GM12878 (cell line): ENCODE results near the gene LCLAT1. TPM values are rescaled to one million over a fixed set of nuclear protein-coding genes. Genes with fewer than 3 reads are reported as not detected.

Experiments used
- ATF2 ChIP-seq: IDR thresholded peaks from 2 replicates; pipeline ENCODE4 v1.6.1; 2012; ENCODE audit warnings: low read length, inconsistent platforms
- BACH1 ChIP-seq: fragments of 450-650 bp; IDR thresholded peaks from 2 replicates; pipeline ENCODE4 v1.6.1; 2017; ENCODE audit warnings: mild to moderate bottlenecking, borderline replicate concordance
- DPF2 ChIP-seq: fragments of 450-650 bp; IDR thresholded peaks from 2 replicates; pipeline ENCODE4 v1.6.1; 2017; ENCODE audit warnings: mild to moderate bottlenecking
- ETV6 ChIP-seq, 2 experiments: fragments of 450-650 bp in 1 of 2; IDR thresholded peaks in 1 of 2; conservative IDR thresholded peaks in 1 of 2; 2 replicates each; pipeline ENCODE4 v1.6.1; 2014; ENCODE audit warnings: antibody characterized with exemption in 1 of 2, borderline replicate concordance in 1 of 2, low read depth in 1 of 2, mild to moderate bottlenecking in 1 of 2, moderate library complexity in 1 of 2
- FOXK2 ChIP-seq: fragments of 450-650 bp; IDR thresholded peaks from 2 replicates; pipeline ENCODE4 v1.6.1; 2017; ENCODE audit warnings: mild to moderate bottlenecking, moderate library complexity
- HDAC6 ChIP-seq: fragments of 200-600 bp; sonication (generic); IDR thresholded peaks from one replicate; pipeline ENCODE4 v1.8.0; 2017; ENCODE audit warnings: antibody characterized with exemption; ENCODE audit not compliant: unreplicated experiment
- IKZF1 ChIP-seq: fragments of 450-650 bp; conservative IDR thresholded peaks from 2 replicates; pipeline ENCODE4 v1.6.1; 2017; ENCODE audit warnings: antibody characterized with exemption, mild to moderate bottlenecking
- IKZF2 ChIP-seq, 2 experiments: fragments of 450-650 bp; IDR thresholded peaks; 2 replicates each; pipeline ENCODE4 v1.6.1; 2017; ENCODE audit warnings: mild to moderate bottlenecking in 2 of 2, moderate library complexity in 2 of 2
- IRF4 ChIP-seq: IDR thresholded peaks from 2 replicates; pipeline ENCODE4 v1.6.1; 2011; ENCODE audit warnings: low read depth, low read length
- KLF5 ChIP-seq: fragments of 450-650 bp; IDR thresholded peaks from 2 replicates; pipeline ENCODE4 v1.6.1; 2014; ENCODE audit warnings: mild to moderate bottlenecking; ENCODE audit not compliant: partially characterized antibody
- LARP7 ChIP-seq: fragments of 450-650 bp; IDR thresholded peaks from 2 replicates; pipeline ENCODE4 v1.6.1; 2017; ENCODE audit warnings: mild to moderate bottlenecking
- MYC ChIP-seq: IDR thresholded peaks from 2 replicates; pipeline ENCODE4 v1.6.1; 2011; ENCODE audit warnings: mild to moderate bottlenecking, low read length, moderate library complexity, inconsistent platforms; ENCODE audit not compliant: insufficient read depth, insufficient replicate concordance, insufficient read length, severe bottlenecking
- NBN ChIP-seq: fragments of 450-650 bp; IDR thresholded peaks from 2 replicates; pipeline ENCODE4 v1.6.1; 2016
- NR2F1 ChIP-seq: fragments of 450-650 bp; conservative IDR thresholded peaks from 2 replicates; pipeline ENCODE4 v1.6.1; 2017; ENCODE audit warnings: mild to moderate bottlenecking
- PAX8 ChIP-seq: fragments of 450-650 bp; IDR thresholded peaks from 2 replicates; pipeline ENCODE4 v1.6.1; 2017; ENCODE audit warnings: mild to moderate bottlenecking, moderate library complexity
- PKNOX1 ChIP-seq: fragments of 450-650 bp; IDR thresholded peaks from 2 replicates; pipeline ENCODE4 v1.6.1; 2016; ENCODE audit warnings: mild to moderate bottlenecking
- PRDM15 ChIP-seq: fragments of 450-650 bp; formaldehyde crosslinking; IDR thresholded peaks from 2 replicates; pipeline ENCODE4 v1.4.0; 2020; ENCODE audit warnings: mild to moderate bottlenecking, moderate library complexity
- SKIL ChIP-seq: fragments of 450-650 bp; IDR thresholded peaks from 2 replicates; pipeline ENCODE4 v1.6.1; 2017; ENCODE audit warnings: mild to moderate bottlenecking, low read depth, inconsistent platforms; ENCODE audit not compliant: poor library complexity, severe bottlenecking
- SMAD5 ChIP-seq: IDR thresholded peaks from 2 replicates; pipeline ENCODE4 v1.6.1; 2016; ENCODE audit warnings: antibody characterized with exemption, low read depth
- SPI1 ChIP-seq: IDR thresholded peaks from 2 replicates; pipeline ENCODE4 v1.6.1; 2011; ENCODE audit warnings: low read depth, mild to moderate bottlenecking, low read length, moderate library complexity, borderline replicate concordance; ENCODE audit not compliant: insufficient read depth
- SREBF2 ChIP-seq: IDR thresholded peaks from 2 replicates; pipeline ENCODE4 v1.6.1; 2012; ENCODE audit warnings: mild to moderate bottlenecking, low read length
- SUPT20H ChIP-seq: IDR thresholded peaks from 2 replicates; pipeline ENCODE4 v1.6.1; 2011; ENCODE audit warnings: low read depth, mild to moderate bottlenecking, low read length, moderate library complexity, borderline replicate concordance; ENCODE audit not compliant: control insufficient read depth
- TARDBP ChIP-seq: IDR thresholded peaks from 2 replicates; pipeline ENCODE4 v1.6.1; 2016; ENCODE audit warnings: borderline replicate concordance
- ZNF217 ChIP-seq: fragments of 450-650 bp; IDR thresholded peaks from 2 replicates; pipeline ENCODE4 v1.6.1; 2017; ENCODE audit warnings: antibody characterized with exemption, mild to moderate bottlenecking
- polyA plus RNA-seq, 11 experiments: library from polyadenylated mRNA; depleted of rRNA in 4 of 11; unstranded in 6 of 11; stranded (reverse) in 5 of 11; fragments of >200 nt; fragmentation: Nextera tagmentation in 4 of 11; fragmentation: Illumina TruSeq in 1 of 11; extraction: Ambion mirVana in 4 of 11; extraction: Trizol in 1 of 11; gene quantifications; 1 replicate in 1 of 11; 2 replicates in 10 of 11; pipeline versions ENCODE4 v1.2.1 to v1.2.3, GENCODE V29; 2011 to 2016; ENCODE audit warnings: inconsistent platforms in 2 of 11, missing spikeins in 2 of 11, low read depth in 1 of 11
- total RNA-seq, 4 experiments: library from RNA; depleted of rRNA in 3 of 4; stranded (reverse); fragments of >200 nt in 3 of 4; fragmentation: Illumina TruSeq in 1 of 4; extraction: Trizol in 1 of 4; gene quantifications; 2 replicates each; pipeline versions ENCODE4 v1.2.1 to v1.2.3, GENCODE V29; 2013 to 2021

Gene LCLAT1
- total and polyA plus RNA-seq, 10 of the 15 experiments (the other 5 are each of a cell fraction or from before 2014, with no cell fraction given) = 8.1 to 33.0 (median 15.9) TPM

GRCh38 chr2:30436859-30437435 is 10.1 kb upstream of the LCLAT1 start (continued):
- no peak for TF ChIP-seq PRDM15 (CRISPR knock-in tag)
- TF ChIP-seq SUPT20H = no peak
- 0 out of 2 replicates have a peak, but pooled peaks have one; percentile 25 for TF ChIP-seq NBN
- no peak for TF ChIP-seq SMAD5
- peak; percentile 89 for TF ChIP-seq PKNOX1
- TF ChIP-seq FOXK2 = no peak
- no peak for TF ChIP-seq KLF5
- TF ChIP-seq PAX8 = no peak
- TF ChIP-seq DPF2 = peak; percentile 61; the same call in 1 of the 2 replicates
- TF ChIP-seq HDAC6 = no peak
- TF ChIP-seq ATF2 = no peak
- TF ChIP-seq SPI1 = peak; percentile 43; the same call in 1 of the 2 replicates
- no peak for TF ChIP-seq SKIL
- TF ChIP-seq LARP7 = no peak
- TF ChIP-seq IKZF2 (IDR thresholded peaks at IDR 0.05) = peak; percentile 60 to 65; a peak in 2 of 4 replicates
- TF ChIP-seq NR2F1 = peak; percentile 86
- no peak for TF ChIP-seq ETV6 (conservative IDR thresholded peaks at IDR 0.05 in 1 of 2, IDR thresholded peaks at IDR 0.05 in 1 of 2; ENCODE audit: borderline replicate concordance in 1 of 2, low read depth in 1 of 2)
- TF ChIP-seq IRF4 = no peak
- TF ChIP-seq ZNF217 = no peak
- no peak for TF ChIP-seq MYC
- TF ChIP-seq BACH1 = no peak
- TF ChIP-seq IKZF1 = peak; percentile 52
- no peak for TF ChIP-seq SREBF2
- TF ChIP-seq TARDBP = no peak
